Trophoblast cell (in vitro differentiated cells and primary cell): ENCODE data around the gene IL10.

ENCODE experiments used
- DNase-seq, 2 donors: peaks; one replicate each; pipeline ENCODE4 v3.0.0-alpha.2; 2016
- H2AFZ ChIP-seq: 2 replicates; pipeline ENCODE4 v1.6.1; 2013; ENCODE audit warnings: low read length, moderate library complexity, mild to moderate bottlenecking; ENCODE audit not compliant: insufficient read depth, poor library complexity
- H2AK5ac ChIP-seq: 2 replicates; pipeline ENCODE4 v1.6.1; 2013; ENCODE audit warnings: mild to moderate bottlenecking, low read length
- H2BK120ac ChIP-seq: 2 replicates; pipeline ENCODE4 v1.6.1; 2013; ENCODE audit warnings: low read length, mild to moderate bottlenecking, moderate library complexity; ENCODE audit not compliant: insufficient read depth, poor library complexity
- H2BK12ac ChIP-seq: 2 replicates; pipeline ENCODE4 v1.6.1; 2013; ENCODE audit warnings: mild to moderate bottlenecking, low read length, moderate library complexity
- H2BK5ac ChIP-seq: 2 replicates; pipeline ENCODE4 v1.6.1; 2013; ENCODE audit warnings: low read length, low read depth, moderate library complexity, mild to moderate bottlenecking; ENCODE audit not compliant: poor library complexity
- H3K14ac ChIP-seq: 2 replicates; pipeline ENCODE4 v1.6.1; 2013; ENCODE audit warnings: mild to moderate bottlenecking, low read length
- H3K18ac ChIP-seq: 2 replicates; pipeline ENCODE4 v1.6.1; 2013; ENCODE audit warnings: mild to moderate bottlenecking, low read length
- H3K23ac ChIP-seq: 2 replicates; pipeline ENCODE4 v1.6.1; 2013; ENCODE audit warnings: low read length
- H3K27ac ChIP-seq: 2 replicates; pipeline ENCODE4 v1.5.1; 2013; ENCODE audit warnings: low read depth, mild to moderate bottlenecking, inconsistent platforms, low read length, moderate library complexity
- H3K27me3 ChIP-seq: 2 replicates; pipeline ENCODE4 v1.6.1; 2013; ENCODE audit warnings: inconsistent platforms, mild to moderate bottlenecking, low read length, moderate library complexity; ENCODE audit not compliant: insufficient read depth
- H3K36me3 ChIP-seq, 2 experiments: 1 replicate in 1 of 2; 2 replicates in 1 of 2; pipeline ENCODE4 v1.6.1; 2013; ENCODE audit warnings: low read length in 2 of 2, mild to moderate bottlenecking in 2 of 2, moderate library complexity in 1 of 2; ENCODE audit not compliant: insufficient read depth in 2 of 2, control insufficient read depth in 1 of 2
- H3K4ac ChIP-seq: 2 replicates; pipeline ENCODE4 v1.6.1; 2013; ENCODE audit warnings: low read depth, mild to moderate bottlenecking, low read length, moderate library complexity
- H3K4me1 ChIP-seq, 2 experiments: 1 replicate in 1 of 2; 2 replicates in 1 of 2; pipeline ENCODE4 v1.6.1; 2013; ENCODE audit warnings: low read length in 2 of 2, mild to moderate bottlenecking in 2 of 2, moderate library complexity in 1 of 2; ENCODE audit not compliant: insufficient read depth in 2 of 2, control insufficient read depth in 1 of 2
- H3K4me2 ChIP-seq: 2 replicates; pipeline ENCODE4 v1.6.1; 2013; ENCODE audit warnings: inconsistent platforms, mild to moderate bottlenecking, low read length, moderate library complexity
- H3K4me3 ChIP-seq: 2 replicates; pipeline ENCODE4 v1.5.1; 2013; ENCODE audit warnings: mild to moderate bottlenecking, low read depth, low read length, inconsistent platforms
- H3K79me1 ChIP-seq: one replicate; pipeline ENCODE4 v1.6.1; 2013; ENCODE audit warnings: low read length
- H3K79me2 ChIP-seq: 2 replicates; pipeline ENCODE4 v1.6.1; 2013; ENCODE audit warnings: low read length, mild to moderate bottlenecking; ENCODE audit not compliant: control insufficient read depth, insufficient read depth, poor library complexity
- H3K9ac ChIP-seq: 2 replicates; pipeline ENCODE4 v1.6.1; 2013; ENCODE audit warnings: mild to moderate bottlenecking, low read length
- H3K9me3 ChIP-seq: 2 replicates; pipeline ENCODE4 v1.6.1; 2013; ENCODE audit warnings: low read depth, mild to moderate bottlenecking, control low read depth, inconsistent platforms, low read length; ENCODE audit not compliant: insufficient read depth
- H4K12ac ChIP-seq: 2 replicates; pipeline ENCODE4 v1.6.1; 2013; ENCODE audit warnings: low read depth, mild to moderate bottlenecking, low read length, moderate library complexity
- H4K8ac ChIP-seq: 2 replicates; pipeline ENCODE4 v1.6.1; 2013; ENCODE audit warnings: low read depth, mild to moderate bottlenecking, low read length, moderate library complexity
- H4K91ac ChIP-seq: one replicate; pipeline ENCODE4 v1.6.1; 2013; ENCODE audit warnings: low read depth, mild to moderate bottlenecking, low read length, moderate library complexity
- WGBS: extraction: QIAGEN DNeasy Blood & Tissue Kit; methylation state at CpG from one replicate; pipeline ENCODE4 v1.1.7; 2013; ENCODE audit warnings: missing lambda C conversion rate; ENCODE audit not compliant: insufficient read length, insufficient coverage; ENCODE audit errors: extremely low coverage; 5-methylcytosine and 5-hydroxymethylcytosine counted together

IL10 gene

DNA sequence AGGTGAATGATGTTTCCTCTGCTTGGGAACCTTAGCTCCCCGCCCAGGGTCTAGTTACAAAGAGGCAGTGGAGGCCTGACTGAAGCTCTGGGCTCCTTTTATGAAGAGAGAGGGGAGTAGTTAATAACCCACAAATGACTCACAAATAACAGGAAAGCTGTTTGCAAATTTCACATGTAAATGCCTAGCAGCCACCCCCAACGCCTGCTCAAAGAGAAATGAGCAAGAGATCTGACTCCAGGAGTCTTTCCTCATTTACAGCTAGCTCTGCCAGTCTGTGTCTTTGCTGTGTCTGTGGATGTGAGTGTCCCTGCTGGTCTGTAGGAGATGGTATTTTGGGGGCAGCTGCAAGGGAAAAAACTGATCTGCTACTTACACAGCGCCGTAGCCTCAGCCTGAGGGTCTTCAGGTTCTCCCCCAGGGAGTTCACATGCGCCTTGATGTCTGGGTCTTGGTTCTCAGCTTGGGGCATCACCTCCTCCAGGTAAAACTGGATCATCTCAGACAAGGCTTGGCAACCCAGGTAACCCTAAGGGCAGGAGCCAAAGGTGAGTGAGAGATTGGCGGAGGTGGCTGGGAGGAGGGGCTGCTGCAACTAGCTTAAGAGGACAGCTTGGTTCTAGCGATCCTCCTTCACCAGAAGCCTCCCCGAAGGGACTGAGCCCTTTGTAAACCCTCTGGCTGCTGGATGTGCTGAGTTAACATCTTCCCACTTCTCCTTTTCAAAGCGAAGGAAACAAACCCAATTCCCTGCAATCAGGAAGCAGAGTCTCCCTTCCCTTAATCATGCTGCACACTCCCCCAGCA, 1.6 kb downstream of the IL10 start, which contains the start of gene IL19:
TSS of gene IL19 (plus strand) at position 243 of the 807 bp plus-strand sequence. CDS start 65,890 bp downstream, outside the sequence.
- Histone ChIP-seq H4K12ac (no peak within 1 kb of the TSS), H2BK12ac (no peak within 1 kb of the TSS), H3K23ac (no peak within 1 kb of the TSS), H2BK120ac (no peak within 1 kb of the TSS), H3K4me3 (no peak within 1 kb of the TSS), H3K36me3 (no peaks in the 10 kb centered on the region), H3K14ac (no peak within 1 kb of the TSS), H3K27ac (no peak within 1 kb of the TSS), H2AK5ac (no peak within 1 kb of the TSS), H3K9ac (no peak within 1 kb of the TSS), H3K79me2 (no peaks in the 10 kb centered on the region), H4K91ac (no peak within 1 kb of the TSS), H3K18ac (no peak within 1 kb of the TSS), H3K4me1 (peaks cover 3 to 6% of the 10 kb centered on the region in 2 experiments), H3K9me3 (no peaks in the 10 kb centered on the region), H3K4me2 (no peak within 1 kb of the TSS), H2AFZ (no peak within 1 kb of the TSS), H4K8ac (no peak within 1 kb of the TSS), H3K27me3 (no peaks in the 10 kb centered on the region), H3K4ac (no peak within 1 kb of the TSS), H3K79me1 (no peaks in the 10 kb centered on the region), H2BK5ac (no peak within 1 kb of the TSS)
- WGBS = no CpG with 5 or more reads among the region's 9 CpGs
- DNase-seq = peak in 1 of 2 donors; percentile 21

DNA sequence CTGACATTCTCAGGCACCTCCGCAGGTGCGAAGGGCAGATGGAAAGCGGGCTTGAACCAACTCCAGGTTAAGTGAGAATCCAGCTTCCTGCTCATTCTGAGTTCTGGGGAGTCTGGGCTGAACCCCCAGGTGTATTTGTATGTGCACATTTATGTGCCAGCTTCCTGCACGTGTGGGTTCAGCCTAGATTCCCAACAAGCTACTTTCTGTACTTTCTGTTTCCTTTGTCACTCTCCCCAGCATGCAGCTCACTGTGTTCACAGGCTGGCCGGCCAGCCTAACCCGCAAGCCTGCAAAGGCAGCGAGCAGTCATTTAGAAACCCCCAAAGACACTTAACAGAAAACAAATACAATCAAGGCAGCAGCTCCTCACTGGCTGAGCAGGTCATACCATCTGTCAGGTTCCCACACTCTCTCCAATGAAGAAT, 3.0 kb downstream of the IL10 start:
- no peak overlapping the region for H4K91ac ChIP-seq
- no peak overlapping the region for H2BK12ac ChIP-seq
- H2BK5ac ChIP-seq = no peak overlapping the region
- H3K18ac ChIP-seq = no peak overlapping the region
- no peak overlapping the region for H2AK5ac ChIP-seq
- H3K27me3 ChIP-seq = no peaks in the 10 kb centered on the region
- WGBS = no CpG with 5 or more reads among the region's 7 CpGs
- no peaks in the 10 kb centered on the region for H3K79me2 ChIP-seq
- H4K8ac ChIP-seq = no peak overlapping the region
- H3K4me1 ChIP-seq = peaks cover 3 to 6% of the 10 kb centered on the region in 2 experiments
- no peak overlapping the region for H4K12ac ChIP-seq
- no peaks in the 10 kb centered on the region for H3K9me3 ChIP-seq
- H3K79me1 ChIP-seq = no peaks in the 10 kb centered on the region
- no peak overlapping the region for H3K4me3 ChIP-seq
- H3K23ac ChIP-seq = no peak overlapping the region
- H3K4ac ChIP-seq = no peak overlapping the region
- no peaks in the 10 kb centered on the region for H3K36me3 ChIP-seq
- no peak overlapping the region for H3K27ac ChIP-seq
- no peak overlapping the region for H3K14ac ChIP-seq
- H3K4me2 ChIP-seq = no peak overlapping the region
- DNase-seq = no peak
- no peak overlapping the region for H2BK120ac ChIP-seq
- no peak overlapping the region for H3K9ac ChIP-seq
- no peak overlapping the region for H2AFZ ChIP-seq

DNA sequence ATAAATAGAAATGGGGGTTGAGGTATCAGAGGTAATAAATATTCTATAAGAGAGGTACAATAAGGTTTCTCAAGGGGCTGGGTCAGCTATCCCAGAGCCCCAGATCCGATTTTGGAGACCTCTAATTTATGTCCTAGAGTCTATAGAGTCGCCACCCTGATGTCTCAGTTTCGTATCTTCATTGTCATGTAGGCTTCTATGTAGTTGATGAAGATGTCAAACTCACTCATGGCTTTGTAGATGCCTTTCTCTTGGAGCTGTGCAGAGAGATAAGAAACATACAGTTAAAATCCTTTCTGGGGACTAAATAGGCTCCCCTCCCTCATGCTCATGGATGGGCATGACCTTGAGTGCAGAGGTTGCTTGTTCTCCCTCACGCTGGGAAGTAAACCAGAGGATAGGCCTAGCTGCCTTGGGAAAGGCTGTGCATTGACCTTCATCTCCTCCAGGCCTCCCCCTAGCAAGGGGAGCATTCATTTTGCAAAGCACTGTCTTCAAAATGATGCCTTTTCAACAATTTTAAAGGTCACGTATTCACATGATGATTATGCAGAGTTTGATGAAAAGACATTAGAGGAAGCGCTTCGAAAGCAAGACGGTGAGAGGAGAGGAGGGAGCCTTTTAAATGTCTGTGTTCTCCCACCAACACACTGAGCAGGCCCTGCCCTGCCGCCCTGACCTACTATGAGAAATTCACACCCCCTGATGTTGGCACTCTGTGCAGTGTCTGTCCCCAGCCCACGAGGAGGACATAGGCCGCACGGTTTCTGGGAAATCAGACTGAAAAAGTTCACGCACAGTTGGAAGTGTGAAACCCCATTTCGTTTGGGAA, 3.6 kb downstream of the IL10 start:
- no CpG with 5 or more reads among the region's 14 CpGs for WGBS
- Histone ChIP-seq H2BK120ac (no peak overlapping the region), H2BK5ac (no peak overlapping the region), H3K27ac (no peak overlapping the region), H3K9me3 (no peaks in the 10 kb centered on the region), H2BK12ac (no peak overlapping the region), H3K14ac (no peak overlapping the region), H3K79me1 (no peaks in the 10 kb centered on the region), H3K27me3 (no peaks in the 10 kb centered on the region), H3K23ac (no peak overlapping the region), H4K12ac (no peak overlapping the region), H3K4me2 (no peak overlapping the region), H3K18ac (no peak overlapping the region), H3K4me1 (peaks cover 3 to 6% of the 10 kb centered on the region in 2 experiments), H3K4ac (no peak overlapping the region), H2AFZ (no peak overlapping the region), H3K36me3 (no peaks in the 10 kb centered on the region), H3K79me2 (no peaks in the 10 kb centered on the region), H4K91ac (no peak overlapping the region), H2AK5ac (no peak overlapping the region), H3K4me3 (no peak overlapping the region), H4K8ac (no peak overlapping the region), H3K9ac (no peak overlapping the region)
- no peak for DNase-seq

DNA sequence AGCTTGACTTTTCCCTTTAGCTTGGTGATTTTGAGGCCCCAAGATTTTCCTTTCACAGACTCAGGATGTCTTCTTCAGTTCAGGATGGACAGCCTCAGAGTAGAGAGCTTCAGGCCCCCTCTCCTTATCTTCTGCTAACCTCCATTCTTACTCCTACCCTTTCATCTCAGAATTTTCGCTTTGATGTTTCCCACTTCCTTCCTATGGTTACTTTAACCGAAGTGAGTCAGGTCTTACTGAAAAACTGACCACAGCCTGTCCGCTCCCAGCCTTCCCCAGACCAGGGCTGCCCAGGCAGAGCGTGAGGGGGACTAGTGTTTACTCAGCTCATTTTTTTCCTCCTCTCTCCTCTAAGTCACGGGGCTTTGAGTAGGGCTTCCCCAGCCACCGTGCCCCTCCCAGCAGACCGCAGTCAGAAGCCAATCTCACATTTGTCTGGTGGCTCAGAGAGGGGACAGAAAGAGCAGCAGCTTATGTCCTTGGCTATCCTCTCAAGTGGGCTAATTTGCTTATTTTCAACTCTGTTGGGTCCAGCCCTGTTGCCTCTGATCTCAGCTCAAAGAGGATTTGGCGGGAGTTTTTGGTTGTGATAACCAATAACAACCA, 5.9 kb downstream of the IL10 start:
- H2AK5ac ChIP-seq = no peak overlapping the region
- no peak overlapping the region for H2BK12ac ChIP-seq
- H3K27ac ChIP-seq = no peak overlapping the region
- no CpG with 5 or more reads among the region's 8 CpGs for WGBS
- no peaks in the 10 kb centered on the region for H3K79me1 ChIP-seq
- H3K4ac ChIP-seq = no peak overlapping the region
- H2BK120ac ChIP-seq = no peak overlapping the region
- no peak overlapping the region for H3K4me3 ChIP-seq
- H3K36me3 ChIP-seq = no peaks in the 10 kb centered on the region
- H3K4me2 ChIP-seq = no peak overlapping the region
- H4K8ac ChIP-seq = no peak overlapping the region
- no peak overlapping the region for H3K14ac ChIP-seq
- peaks cover 3 to 6% of the 10 kb centered on the region in 2 experiments for H3K4me1 ChIP-seq
- H3K79me2 ChIP-seq = no peaks in the 10 kb centered on the region
- H3K18ac ChIP-seq = no peak overlapping the region
- no peak overlapping the region for H4K12ac ChIP-seq
- no peak overlapping the region for H2AFZ ChIP-seq
- H2BK5ac ChIP-seq = no peak overlapping the region
- DNase-seq = peak; percentile 28 to 44
- no peak overlapping the region for H3K9ac ChIP-seq
- no peaks in the 10 kb centered on the region for H3K27me3 ChIP-seq
- H3K9me3 ChIP-seq = no peaks in the 10 kb centered on the region
- H3K23ac ChIP-seq = no peak overlapping the region
- no peak overlapping the region for H4K91ac ChIP-seq
